ENCODE data around the gene GSTM4.
"Not testable (repeated sequence)": the region's sequence is repeated elsewhere in the genome, so short reads cannot be mapped to it uniquely, and the experiment has no call there.

GSTM4 gene

DNA sequence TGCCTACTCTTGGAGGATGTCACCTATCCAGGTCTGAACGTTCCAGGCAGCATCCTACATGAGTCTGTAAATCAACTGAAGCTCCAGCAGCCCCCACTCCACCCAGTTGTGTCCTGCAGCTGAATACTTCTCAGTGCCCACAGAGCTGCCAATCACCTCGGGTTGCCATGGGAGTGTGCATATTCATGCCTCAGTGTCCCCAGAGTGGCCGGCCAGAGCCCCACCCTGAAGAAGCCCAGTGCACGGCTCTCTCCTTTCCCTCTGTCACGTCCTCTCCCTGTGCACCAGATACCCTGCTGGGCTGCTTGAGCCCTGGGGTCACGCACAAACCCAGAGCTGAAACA lies 16.1 kb upstream of the GSTM4 start:
- ATAC-seq, result no peak

DNA sequence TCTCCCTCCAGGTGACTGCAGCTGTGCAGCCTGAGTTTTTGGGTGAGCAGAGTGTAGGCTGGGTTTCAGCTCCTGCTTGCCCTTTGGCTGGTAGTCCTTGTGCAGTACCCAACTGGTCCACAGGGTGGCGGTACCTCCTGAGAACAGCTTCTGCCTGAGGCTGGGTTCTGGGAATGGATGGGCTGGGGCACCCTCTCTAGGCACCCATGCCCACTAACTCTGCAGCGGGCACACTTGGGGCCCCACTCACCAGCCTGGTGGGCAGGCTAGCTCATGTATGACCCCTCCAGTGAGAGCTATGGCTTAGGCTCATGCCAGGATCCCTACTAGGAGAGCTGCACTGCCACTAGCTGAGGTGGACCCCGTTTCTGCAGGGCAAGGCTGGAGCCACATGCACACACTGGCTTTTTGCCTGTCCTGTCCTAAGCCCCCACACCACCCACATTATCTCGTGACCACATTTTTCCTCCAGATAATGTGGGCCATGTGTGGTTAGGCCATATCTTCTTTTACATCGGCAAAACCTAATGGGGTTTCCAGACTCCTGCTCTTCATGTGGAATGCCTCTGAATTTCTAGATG lies 15.5 kb upstream of the GSTM4 start:
- peak; percentile 62 to 69 for ATAC-seq

DNA sequence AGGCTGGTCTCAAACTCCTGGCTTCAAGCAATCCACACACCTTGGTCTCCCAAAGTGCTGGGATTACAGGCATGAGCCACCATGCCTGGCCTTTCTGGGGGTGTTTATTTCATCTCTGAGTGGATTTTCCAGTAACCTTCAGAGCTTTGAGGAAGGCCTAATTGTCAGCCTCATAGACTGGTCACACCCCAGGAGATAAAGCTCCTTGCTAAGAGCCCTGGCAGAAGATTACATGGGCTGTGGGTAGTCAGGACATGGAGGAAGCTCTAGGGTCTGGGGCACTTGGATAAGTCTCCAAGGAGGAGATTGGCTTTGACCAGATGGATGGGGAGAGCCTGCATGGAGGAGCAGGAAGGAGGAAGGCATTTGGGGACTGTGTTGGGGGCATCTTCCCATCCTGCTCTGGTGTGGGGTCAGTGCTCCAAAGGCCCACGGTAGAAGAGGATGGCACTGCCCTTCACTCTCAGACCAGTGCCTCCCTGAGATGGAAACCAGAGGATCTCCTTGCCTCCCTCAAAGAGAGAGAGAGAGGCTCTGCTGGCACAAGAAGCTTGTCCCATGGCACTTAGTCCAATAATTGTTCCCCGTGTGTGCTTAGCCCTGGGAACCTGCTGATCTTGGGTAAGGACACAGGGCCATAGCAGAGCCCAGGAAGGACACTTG lies 14.7 kb upstream of the GSTM4 start:
- ATAC-seq, result no peak

DNA sequence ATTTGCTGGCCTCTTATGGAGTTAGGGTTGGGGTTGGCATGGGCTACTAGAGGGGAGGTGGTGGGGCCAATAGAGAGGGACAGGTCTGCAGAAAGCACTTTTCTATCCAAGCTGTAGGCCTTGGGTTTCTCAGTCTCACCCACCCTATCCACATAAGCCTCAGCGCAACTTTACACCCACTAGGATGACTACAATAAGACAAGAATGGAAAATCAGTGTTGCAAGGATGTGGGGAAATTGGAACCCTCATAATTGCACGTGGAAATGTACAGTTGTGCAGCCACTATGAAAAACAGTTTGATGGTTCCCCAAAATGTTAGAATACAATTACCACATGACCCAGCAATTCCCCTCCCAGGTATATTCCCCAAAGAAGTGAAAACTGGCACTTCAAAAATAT lies 14.0 kb upstream of the GSTM4 start:
- no peak for ATAC-seq

DNA sequence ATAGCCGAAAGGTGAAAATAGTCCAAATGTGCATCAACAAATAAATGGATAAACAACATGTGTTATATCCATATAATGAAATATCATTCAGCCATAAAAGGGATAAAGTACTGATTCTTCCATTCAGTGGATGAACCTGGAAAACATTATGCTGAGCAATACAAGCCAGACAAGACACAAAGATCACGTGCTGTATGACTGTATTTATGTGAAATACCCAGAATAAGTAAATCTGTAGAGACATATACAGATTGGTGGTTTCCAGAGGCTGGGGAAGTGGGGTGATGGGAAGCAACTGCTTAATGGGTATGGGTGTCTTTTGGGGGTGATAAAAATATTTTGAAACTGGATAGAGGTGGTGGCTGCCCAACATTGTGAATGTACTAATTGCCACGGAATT lies 13.3 kb upstream of the GSTM4 start:
- ATAC-seq, result no peak

DNA sequence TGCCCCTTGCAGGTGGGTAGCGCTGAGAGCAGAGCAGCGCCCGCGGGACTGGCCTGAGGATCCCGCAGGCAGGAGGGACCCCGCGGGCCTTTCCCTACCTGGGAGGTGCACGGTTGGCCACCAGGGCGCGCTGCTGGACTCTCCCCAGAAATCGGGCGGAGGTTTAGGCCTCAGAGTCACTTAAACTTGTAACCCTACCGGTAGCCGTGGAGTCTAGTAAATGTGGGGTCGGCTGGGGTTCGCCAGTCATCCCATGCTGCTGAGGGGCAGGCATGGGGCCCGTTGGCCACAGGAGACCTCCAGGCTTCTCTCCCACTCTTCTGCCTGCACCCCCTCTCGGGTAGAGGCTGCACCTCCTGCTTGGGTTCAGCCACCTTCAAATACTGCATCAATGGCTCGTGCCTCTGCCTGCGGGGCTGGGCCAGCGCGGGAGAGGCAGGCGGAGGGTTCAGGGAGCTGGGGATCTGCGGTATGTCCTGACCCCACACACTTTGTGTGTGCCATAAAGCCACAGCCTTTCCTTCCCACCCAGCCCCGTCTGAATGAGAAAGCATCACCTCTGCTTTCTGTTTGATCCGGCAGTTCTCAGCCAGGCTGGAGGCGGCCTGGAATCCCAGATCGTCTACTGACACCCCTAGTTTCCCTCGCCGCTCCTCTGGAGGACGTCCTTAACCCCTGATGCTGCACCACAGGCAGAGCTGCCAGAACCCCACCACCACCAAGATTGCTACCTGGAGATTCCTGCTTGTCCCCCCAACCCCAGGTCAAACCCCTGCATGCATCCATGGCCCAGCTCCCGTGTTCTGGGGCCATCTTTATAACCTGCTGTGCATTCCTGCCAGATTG lies 12.3 kb upstream of the GSTM4 start:
- ATAC-seq, result peak; percentile 96 to 97

DNA sequence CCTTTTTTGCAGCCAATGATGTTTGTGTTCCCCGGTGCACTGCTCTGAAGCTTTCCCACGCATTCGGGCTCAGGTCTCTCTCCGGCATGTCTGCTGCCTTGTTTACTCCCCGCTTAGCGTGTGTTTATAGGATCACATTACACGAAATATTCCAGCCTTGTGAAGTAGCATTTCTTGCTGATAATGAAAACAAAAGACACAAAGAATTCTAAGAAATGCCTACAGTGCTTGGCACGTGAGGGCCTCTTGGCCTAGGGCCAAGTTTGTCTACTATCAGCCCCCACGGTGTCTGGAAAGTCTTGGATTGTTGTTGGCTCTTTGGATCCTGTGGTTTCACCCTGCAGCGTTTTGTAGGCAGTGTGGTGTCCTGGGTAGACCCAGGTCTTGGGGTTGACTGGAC lies 11.2 kb upstream of the GSTM4 start:
- ATAC-seq, result no peak

DNA sequence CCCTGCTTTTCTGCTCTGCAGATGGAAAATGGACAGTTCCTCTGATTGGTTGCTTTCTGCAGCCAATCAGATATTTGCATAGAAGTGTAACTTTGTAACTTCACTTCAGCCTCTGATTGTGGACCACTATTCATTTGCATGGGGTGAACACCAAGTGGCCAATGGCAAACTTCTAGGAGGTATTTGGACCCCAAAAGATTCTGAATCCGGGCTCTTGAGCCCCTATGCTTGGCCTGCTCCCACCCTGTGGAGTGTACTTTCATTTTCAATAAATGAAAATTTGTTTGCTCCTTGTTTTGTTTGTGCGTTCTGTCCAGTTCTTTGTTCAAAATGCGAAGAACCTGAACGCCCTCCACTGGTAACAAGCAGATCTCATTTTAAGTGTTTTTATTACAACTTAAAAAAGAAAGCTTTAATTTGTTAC lies 6.4 kb upstream of the GSTM4 start:
- ATAC-seq, result no peak

DNA sequence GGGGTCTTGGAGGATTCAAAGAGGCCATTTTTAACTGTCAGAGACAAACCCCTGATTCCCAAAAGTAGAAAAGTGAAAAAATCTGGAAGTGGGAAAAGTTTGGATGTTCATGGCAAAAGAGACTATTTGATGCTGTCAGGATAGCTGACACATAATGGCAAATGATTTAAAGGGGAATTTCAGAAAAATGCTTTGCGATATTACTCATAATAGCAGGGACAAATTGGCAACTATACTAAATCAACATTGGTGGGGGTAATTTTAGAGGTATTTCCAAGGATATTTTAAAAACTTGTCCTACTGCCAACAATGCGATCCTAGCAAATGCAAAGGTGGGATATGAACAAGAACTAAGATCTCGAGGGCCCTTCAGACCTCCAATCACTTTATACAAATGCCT lies 5.3 kb upstream of the GSTM4 start:
- ATAC-seq, result no peak

DNA sequence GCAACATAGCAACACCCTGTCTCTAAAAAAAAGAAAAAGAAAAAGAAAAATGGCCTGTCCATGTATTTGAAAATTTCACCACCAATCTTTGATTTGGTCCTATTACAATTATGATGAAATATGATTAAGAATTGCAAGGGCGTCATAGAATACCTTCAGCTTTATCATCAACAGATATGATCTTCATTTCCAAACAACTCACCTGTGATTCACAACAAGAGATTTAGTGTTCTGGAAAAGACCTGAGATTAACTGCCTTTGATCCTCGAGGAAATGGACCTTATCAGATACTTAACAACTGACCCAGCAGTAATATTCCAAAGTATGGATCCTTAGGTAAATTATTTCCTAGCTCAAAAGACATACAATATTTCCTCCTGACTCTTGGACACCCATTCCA lies 3.5 kb upstream of the GSTM4 start:
- no peak for ATAC-seq

DNA sequence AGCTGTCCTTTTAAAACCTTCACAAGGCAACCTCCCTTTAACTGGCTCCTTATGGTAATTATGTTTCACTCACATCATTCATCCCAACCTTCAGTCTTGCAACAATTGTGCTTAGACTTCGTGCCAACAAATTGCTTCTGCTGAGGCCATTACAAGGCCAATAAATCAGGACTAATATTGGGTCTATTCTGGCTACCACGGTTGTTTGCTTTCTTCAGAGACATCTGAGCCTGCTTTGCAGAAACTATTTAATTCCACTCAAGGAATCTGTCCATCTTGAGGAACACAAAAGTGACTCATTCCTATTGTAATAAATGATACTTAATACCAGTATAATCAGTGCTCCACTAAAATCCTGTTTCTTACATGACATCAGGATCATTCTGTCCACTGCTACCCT lies 2.6 kb upstream of the GSTM4 start:
- no peak for ATAC-seq

DNA sequence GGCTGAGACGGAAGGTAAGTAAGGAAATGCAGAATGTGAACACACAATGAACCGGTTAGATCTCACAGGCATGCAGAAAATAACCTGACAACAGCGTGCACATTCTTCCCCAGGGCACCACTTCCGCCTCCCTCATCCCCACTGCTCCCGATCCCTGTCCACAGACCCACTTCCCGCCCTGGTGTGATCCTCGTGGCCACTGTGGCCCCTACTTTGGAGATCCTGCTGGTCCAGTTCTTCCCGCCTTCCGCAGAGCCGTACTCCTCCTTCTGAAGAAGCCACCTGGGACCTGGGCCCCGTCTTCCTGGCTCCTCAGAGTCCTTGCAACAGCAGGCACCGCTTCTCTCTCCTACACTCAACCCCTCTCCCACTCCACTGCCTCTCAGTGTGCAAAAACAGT lies 1.4 kb upstream of the GSTM4 start:
- ATAC-seq, result no peak

DNA sequence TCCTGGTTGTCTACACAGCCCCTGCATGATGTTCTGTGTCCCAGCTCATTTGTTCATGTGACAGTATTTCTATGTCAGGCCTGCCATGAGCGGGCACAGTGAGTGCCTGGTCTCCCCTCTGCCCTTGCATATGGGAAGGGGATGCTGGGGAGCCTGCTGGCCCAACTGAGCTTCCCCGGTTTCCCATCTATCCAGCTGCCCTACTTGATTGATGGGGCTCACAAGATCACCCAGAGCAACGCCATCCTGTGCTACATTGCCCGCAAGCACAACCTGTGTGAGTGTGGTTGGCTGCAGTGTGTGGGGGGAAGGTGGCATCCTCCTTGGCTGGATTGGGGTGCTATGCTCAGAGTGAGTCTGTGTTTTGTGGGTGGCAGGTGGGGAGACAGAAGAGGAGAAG lies 1.5 kb downstream of the GSTM4 start:
- ATAC-seq, result no peak

DNA sequence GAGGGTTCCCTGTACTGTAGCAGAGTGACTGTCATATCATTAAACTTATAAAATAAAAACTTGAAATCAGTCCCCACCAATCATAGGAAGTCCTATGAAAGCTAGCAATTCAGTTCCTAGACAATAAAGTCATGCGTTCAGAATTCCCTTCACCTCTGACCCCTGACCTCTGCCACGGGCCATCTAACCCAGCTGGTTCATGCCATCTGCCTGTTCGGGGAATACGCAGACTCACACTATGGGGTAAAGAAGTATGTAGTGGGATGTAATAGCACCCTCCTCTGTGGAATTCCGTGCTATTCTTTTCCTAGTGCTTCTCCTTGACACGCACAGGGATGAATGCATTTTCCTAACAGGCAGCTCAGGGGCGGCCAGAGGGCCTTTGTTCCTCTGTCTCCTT lies 2.1 kb downstream of the GSTM4 start:
- no peak for ATAC-seq

DNA sequence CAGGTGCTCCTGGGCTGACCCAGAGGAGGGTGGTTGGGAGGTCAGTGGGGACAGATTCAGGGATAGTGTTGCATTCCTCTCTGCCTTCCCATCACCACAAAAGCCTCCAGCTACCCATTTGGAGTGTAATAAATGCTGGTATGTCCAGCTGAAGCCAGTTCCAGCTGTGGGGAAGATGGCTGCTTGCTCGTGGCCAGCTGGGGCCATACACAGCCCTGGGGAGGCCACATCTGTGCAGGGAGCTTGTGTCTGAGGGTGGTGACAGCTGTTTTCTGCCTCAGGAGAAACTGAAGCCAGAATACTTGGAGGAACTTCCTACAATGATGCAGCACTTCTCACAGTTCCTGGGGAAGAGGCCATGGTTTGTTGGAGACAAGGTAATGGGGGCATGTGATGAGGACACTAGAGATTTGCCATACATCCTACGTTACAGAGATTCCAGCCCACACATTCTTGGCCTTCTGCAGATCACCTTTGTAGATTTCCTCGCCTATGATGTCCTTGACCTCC lies 2.7 kb downstream of the GSTM4 start:
- ATAC-seq, result no peak

DNA sequence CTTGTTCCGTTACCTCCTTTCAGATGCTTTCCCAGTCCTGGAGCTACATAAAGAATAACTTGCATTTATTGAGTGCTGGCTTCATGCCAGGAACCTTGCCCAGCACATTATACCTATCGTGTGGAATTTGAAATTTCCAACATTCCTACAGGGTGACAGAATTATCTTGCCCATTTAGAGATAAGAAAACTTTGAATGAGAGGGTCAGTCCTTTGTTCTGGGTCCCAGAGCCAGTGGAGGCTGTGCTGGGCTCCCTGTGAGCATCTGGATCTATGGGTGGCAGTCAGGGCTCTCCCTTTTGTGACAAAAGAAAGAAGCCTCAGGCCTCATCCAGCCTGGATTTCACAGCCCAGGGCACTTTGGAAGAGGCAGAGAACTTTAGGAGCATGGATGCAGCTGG lies 3.2 kb downstream of the GSTM4 start:
- ATAC-seq, result no peak

DNA sequence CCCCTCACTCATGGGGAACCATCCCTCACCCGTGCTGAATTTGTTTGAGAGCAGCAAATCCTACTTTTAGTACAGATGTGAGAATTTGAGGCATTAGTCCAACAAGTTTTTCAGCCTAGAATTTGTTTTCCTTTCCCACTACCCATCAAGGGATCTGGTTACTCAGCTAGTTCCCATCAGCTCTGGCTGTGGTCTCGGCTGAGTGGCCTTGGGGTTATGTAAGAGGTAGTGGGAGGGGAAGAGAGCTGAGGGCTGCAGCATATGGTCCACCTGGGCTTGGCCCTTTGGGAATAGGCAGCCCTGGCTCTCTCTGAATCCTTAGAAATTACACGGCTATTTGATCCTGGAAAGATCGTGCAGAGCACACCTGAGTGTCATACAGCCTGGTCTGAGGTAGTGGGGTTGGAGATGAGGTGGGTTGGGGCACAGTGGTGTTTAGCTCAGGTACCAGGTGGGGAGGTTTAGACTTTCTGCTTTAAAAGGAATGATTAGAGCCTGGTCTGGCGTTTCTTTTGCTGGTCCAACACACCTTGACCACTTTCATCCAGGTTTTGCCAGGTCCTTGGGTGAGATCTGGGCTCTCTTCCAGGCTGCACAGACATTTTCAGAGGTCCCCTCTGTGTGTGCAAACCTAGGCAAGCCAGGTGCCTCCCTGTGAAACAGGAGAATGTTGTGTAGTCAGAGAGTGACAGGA lies 4.2 kb downstream of the GSTM4 start:
- ATAC-seq, result no peak

DNA sequence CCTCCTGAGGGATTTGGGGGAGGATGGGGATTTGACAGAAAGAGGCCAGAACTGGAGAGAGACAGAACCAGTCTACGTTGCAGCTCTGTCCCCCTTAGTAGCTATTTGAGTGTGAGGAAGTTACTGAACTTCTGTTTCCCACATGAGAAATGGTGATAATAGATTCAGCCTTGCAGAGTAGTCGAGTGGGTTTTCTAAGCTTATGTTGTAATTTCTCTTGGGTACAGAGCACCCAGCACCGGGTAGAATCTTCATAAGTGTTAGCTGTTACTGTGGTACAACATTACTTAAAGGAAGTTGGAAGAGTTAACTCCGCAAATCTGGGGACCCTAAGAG lies 4.8 kb downstream of the GSTM4 start:
- not testable (repeated sequence) for ATAC-seq

DNA sequence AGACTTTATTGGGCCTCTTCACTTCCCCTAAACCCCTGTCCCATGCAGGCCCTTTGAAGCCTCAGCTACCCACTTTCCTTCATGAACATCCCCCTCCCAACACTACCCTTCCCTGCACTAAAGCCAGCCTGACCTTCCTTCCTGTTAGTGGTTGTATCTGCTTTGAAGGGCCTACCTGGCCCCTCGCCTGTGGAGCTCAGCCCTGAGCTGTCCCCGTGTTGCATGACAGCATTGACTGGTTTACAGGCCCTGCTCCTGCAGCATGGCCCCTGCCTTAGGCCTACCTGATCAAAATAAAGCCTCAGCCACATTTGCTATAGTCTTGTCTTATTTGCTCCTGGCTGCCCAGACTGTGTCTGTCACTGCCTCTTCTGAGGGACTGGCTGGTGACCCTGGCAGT lies 5.5 kb downstream of the GSTM4 start:
- ATAC-seq, result no peak

DNA sequence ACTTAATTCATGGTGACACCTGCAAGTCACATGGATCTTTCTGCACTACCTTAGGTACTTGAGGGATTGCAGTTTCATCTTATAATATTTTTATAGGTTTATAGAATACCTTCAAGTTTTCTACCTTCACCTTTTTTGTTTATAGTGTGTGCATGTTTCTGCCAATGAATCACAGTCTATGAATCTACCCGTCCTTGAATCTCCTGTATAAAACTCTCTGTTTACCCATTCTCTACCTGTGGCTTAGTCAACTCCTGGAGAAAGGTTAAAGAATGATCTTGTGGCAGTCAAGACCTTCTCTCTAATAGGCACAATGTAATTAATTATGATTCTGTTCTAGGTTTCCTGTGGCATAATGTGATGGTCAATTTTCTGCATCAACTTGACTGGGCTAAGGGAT lies 8.8 kb downstream of the GSTM4 start:
- ATAC-seq, result no peak

DNA sequence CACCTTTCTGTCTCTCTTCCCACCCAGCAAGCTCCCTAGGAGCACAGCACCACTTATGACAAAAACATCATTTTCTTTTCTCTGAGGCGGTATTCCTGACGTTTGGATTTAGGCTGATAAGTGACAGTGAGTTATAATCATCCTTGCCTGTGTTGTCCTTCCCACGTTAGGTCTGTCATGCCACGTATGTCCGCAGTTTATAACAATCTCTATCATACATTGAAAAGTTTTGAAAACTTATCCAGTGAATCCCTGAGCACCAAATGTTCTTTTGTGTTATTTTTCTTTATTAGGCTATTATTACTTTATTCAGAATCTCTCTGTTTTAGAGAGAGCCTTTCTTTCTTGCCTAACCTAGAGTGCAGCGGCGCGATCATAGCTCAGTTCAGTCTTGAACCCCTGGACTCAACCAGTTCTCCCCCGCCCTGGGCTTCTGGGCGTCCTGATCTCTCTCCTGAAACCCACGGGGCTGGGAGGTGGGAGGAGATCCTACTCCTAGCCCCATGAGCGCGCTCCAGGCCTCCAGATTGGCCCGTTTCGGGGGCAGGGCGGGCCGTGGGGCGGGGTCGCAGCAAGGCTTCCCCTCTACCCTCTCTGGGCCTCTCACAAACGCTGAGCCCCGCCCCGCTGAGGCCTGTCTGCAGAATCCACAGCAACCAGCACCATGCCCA lies 11.7 kb downstream of the GSTM4 start, which contains the start of gene GSTM2:
TSS of gene GSTM2 (plus strand) at position 606 of the 671 bp plus-strand sequence. CDS start at position 665, 59 bp downstream.
- peak; percentile 96 to 99 for ATAC-seq

DNA sequence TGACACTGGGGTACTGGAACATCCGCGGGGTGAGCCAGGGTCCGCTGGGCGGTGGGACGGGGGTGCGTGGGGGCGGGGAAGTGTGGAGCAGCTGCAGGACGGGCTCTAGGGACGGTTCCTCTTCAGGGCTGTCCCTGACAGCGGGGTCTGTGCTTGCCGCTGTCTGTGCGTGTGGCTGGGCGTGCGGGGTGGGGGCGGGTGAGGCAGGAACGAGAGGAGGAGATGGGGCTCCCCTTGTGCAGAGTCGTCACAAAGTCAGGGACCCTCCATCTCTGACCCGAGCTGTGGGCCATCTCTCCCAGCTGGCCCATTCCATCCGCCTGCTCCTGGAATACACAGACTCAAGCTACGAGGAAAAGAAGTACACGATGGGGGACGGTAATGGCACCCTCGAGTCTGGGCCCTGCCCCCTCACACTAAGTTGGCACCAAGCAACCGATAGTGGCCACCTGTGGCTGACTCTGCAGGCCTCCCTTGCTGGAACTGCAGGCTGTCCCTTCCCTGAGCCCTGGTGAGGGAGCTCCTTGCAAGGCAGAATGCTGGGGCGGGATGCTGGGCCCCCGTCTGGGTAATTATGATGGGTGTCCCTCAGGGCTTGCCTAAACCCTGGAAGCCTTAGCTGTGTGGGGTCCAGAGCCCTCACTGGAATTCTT lies 12.3 kb downstream of the GSTM4 start:
- no peak for ATAC-seq

All from activated CD4-positive, CD25-positive, alpha-beta regulatory T cell treated with anti-CD3 and anti-CD28 coated beads, Interleukin-2, amount 50 U/mL, for 24 hours (primary cell).